Mesenchymal stem cell (in vitro differentiated cells and primary cell): ENCODE data around the gene TAF9.

Experiments
- DNase-seq: peaks from one replicate; pipeline ENCODE4 v3.0.0-alpha.2; 2013
- H2AFZ ChIP-seq: one replicate; pipeline ENCODE4 v1.6.1; 2013; ENCODE audit warnings: low read depth, mild to moderate bottlenecking, control low read depth, inconsistent platforms, low read length, moderate library complexity
- H2AK5ac ChIP-seq: 2 replicates; pipeline ENCODE4 v1.6.1; 2013; ENCODE audit warnings: low read length, moderate library complexity, mild to moderate bottlenecking, inconsistent platforms; ENCODE audit not compliant: severe bottlenecking
- H2BK120ac ChIP-seq: one replicate; pipeline ENCODE4 v1.6.1; 2013; ENCODE audit warnings: low read depth, mild to moderate bottlenecking, inconsistent platforms, low read length, moderate library complexity
- H2BK12ac ChIP-seq, 2 experiments: one replicate each; pipeline ENCODE4 v1.6.1; 2013; ENCODE audit warnings: inconsistent platforms in 2 of 2, low read length in 2 of 2, mild to moderate bottlenecking in 2 of 2, moderate library complexity in 2 of 2, control low read depth in 1 of 2
- H2BK15ac ChIP-seq: one replicate; pipeline ENCODE4 v1.6.1; 2013; ENCODE audit warnings: mild to moderate bottlenecking, low read depth, inconsistent platforms; ENCODE audit not compliant: poor library complexity, severe bottlenecking
- H2BK5ac ChIP-seq: 2 replicates; pipeline ENCODE4 v1.6.1; 2013; ENCODE audit warnings: low read depth, mild to moderate bottlenecking, low read length, control low read depth, inconsistent platforms; ENCODE audit not compliant: poor library complexity, severe bottlenecking
- H3K14ac ChIP-seq, 2 experiments: one replicate each; pipeline ENCODE4 v1.6.1; 2013; ENCODE audit warnings: inconsistent platforms in 2 of 2, low read length in 2 of 2, control low read depth in 1 of 2, mild to moderate bottlenecking in 1 of 2, moderate library complexity in 1 of 2
- H3K18ac ChIP-seq, 2 experiments: one replicate each; pipeline ENCODE4 v1.6.1; 2013; ENCODE audit warnings: inconsistent platforms in 2 of 2, low read length in 2 of 2, control low read depth in 1 of 2, low read depth in 1 of 2, mild to moderate bottlenecking in 1 of 2
- H3K23ac ChIP-seq, 2 experiments: one replicate each; pipeline ENCODE4 v1.6.1; 2013; ENCODE audit warnings: inconsistent platforms in 2 of 2, low read length in 2 of 2, mild to moderate bottlenecking in 2 of 2, moderate library complexity in 2 of 2, control low read depth in 1 of 2
- H3K27ac ChIP-seq: 2 replicates; pipeline ENCODE4 v1.5.1; 2013; ENCODE audit warnings: mild to moderate bottlenecking, moderate library complexity, low read length, control low read depth, inconsistent platforms; ENCODE audit not compliant: poor library complexity, severe bottlenecking
- H3K27me3 ChIP-seq, 2 experiments: 2 replicates each; pipeline versions ENCODE4 v1.6.1 to v1.7.0; 2013; ENCODE audit warnings: low read length in 2 of 2, mild to moderate bottlenecking in 2 of 2, moderate library complexity in 2 of 2, control low read depth in 1 of 2, inconsistent platforms in 1 of 2; ENCODE audit not compliant: control insufficient read depth in 1 of 2, insufficient read depth in 1 of 2
- H3K36me3 ChIP-seq, 2 experiments: 2 replicates each; pipeline versions ENCODE4 v1.6.1 to v1.7.0; 2013; ENCODE audit warnings: low read length in 2 of 2, control low read depth in 1 of 2, inconsistent platforms in 1 of 2, low read depth in 1 of 2, mild to moderate bottlenecking in 1 of 2; ENCODE audit not compliant: insufficient read depth in 2 of 2, control insufficient read depth in 1 of 2
- H3K4ac ChIP-seq, 2 experiments: one replicate each; pipeline ENCODE4 v1.6.1; 2013; ENCODE audit warnings: inconsistent platforms in 2 of 2, low read length in 2 of 2, mild to moderate bottlenecking in 2 of 2, moderate library complexity in 2 of 2, control low read depth in 1 of 2, low read depth in 1 of 2
- H3K4me1 ChIP-seq: 2 replicates; pipeline ENCODE4 v1.6.1; 2013; ENCODE audit warnings: low read depth, low read length, control low read depth; ENCODE audit not compliant: control insufficient read depth, insufficient read depth
- H3K4me2 ChIP-seq: 2 replicates; pipeline ENCODE4 v1.6.1; 2013; ENCODE audit warnings: low read length, mild to moderate bottlenecking, inconsistent platforms; ENCODE audit not compliant: poor library complexity, severe bottlenecking
- H3K4me3 ChIP-seq, 2 experiments: 2 replicates each; pipeline versions ENCODE4 v1.5.1 to v1.7.0; 2013; ENCODE audit warnings: low read length in 2 of 2, mild to moderate bottlenecking in 2 of 2, control low read depth in 1 of 2, low read depth in 1 of 2; ENCODE audit not compliant: insufficient read depth in 1 of 2
- H3K79me1 ChIP-seq: replicated peaks from 2 replicates; pipeline ENCODE4 v1.6.1; 2013; ENCODE audit warnings: mild to moderate bottlenecking, control low read depth, low read length, inconsistent platforms; ENCODE audit not compliant: poor library complexity, severe bottlenecking
- H3K9ac ChIP-seq: 2 replicates; pipeline ENCODE4 v1.7.0; 2013; ENCODE audit warnings: mild to moderate bottlenecking, low read length, moderate library complexity
- H3K9me3 ChIP-seq: 2 replicates; pipeline ENCODE4 v1.7.0; 2013; ENCODE audit warnings: mild to moderate bottlenecking, low read length; ENCODE audit not compliant: control insufficient read depth
- H4K8ac ChIP-seq: one replicate; pipeline ENCODE4 v1.6.1; 2013; ENCODE audit warnings: inconsistent platforms, mild to moderate bottlenecking, low read length, moderate library complexity
- H4K91ac ChIP-seq: one replicate; pipeline ENCODE4 v1.6.1; 2013; ENCODE audit warnings: mild to moderate bottlenecking, low read length, inconsistent platforms
- WGBS: methylation state at CpG from one replicate; pipeline ENCODE4 v1.1.7; 2013; ENCODE audit warnings: mixed read lengths; 5-methylcytosine and 5-hydroxymethylcytosine counted together

The TAF9 gene

GRCh38 chr5:69359699-69360098 lies 9.6 kb downstream of the TAF9 start:
- Histone ChIP-seq H2BK120ac (no peak overlapping the region), H2BK5ac (no peak overlapping the region)

GRCh38 chr5:69350664-69351063 lies 18.7 kb downstream of the TAF9 start:
- no peak overlapping the region for H3K18ac ChIP-seq
- no peak overlapping the region for H2BK120ac ChIP-seq
- peaks cover 8% of the 10 kb centered on the region for H3K79me1 ChIP-seq
- H4K8ac ChIP-seq, result no peak overlapping the region
- no peaks in the 10 kb centered on the region for H3K9me3 ChIP-seq
- DNase-seq, result no peak
- H3K27me3 ChIP-seq, result no peaks in the 10 kb centered on the region
- H2AK5ac ChIP-seq, result no peak overlapping the region
- H3K9ac ChIP-seq, result no peak overlapping the region
- H2BK12ac ChIP-seq, result no peak overlapping the region
- no peak overlapping the region for H3K23ac ChIP-seq
- no peak overlapping the region for H3K4ac ChIP-seq
- H3K4me2 ChIP-seq, result no peak overlapping the region
- peaks cover 20 to 59% of the 10 kb centered on the region in 2 experiments for H3K36me3 ChIP-seq
- H2BK15ac ChIP-seq, result no peak overlapping the region
- H3K27ac ChIP-seq, result no peak overlapping the region
- H3K14ac ChIP-seq, result no peak overlapping the region
- no peak overlapping the region for H2AFZ ChIP-seq
- no peak overlapping the region for H3K4me3 ChIP-seq
- H2BK5ac ChIP-seq, result no peak overlapping the region
- no peak overlapping the region for H4K91ac ChIP-seq
- no peaks in the 10 kb centered on the region for H3K4me1 ChIP-seq

More at GRCh38 chr5:69359699-69360098, 9.6 kb downstream of the TAF9 start:
- Histone ChIP-seq H2BK15ac (no peak overlapping the region), H2AK5ac (no peak overlapping the region), H3K4me2 (no peak overlapping the region), H3K27ac (no peak overlapping the region), H3K4ac (no peak overlapping the region), H3K4me1 (no peaks in the 10 kb centered on the region), H4K8ac (no peak overlapping the region), H2AFZ (no peak overlapping the region), H4K91ac (no peak overlapping the region), H3K9me3 (no peaks in the 10 kb centered on the region), H3K18ac (no peak overlapping the region), H3K23ac (no peak overlapping the region), H3K9ac (no peak overlapping the region), H3K27me3 (no peaks in the 10 kb centered on the region), H2BK12ac (no peak overlapping the region), H3K36me3 (peaks cover 19 to 70% of the 10 kb centered on the region in 2 experiments), H3K4me3 (no peak overlapping the region), H3K79me1 (peaks cover 22% of the 10 kb centered on the region), H3K14ac (no peak overlapping the region)
- DNase-seq, result no peak
- WGBS, result over 99% methylated on average over 3 of the region's 3 CpGs

GRCh38 chr5:69343083-69343482 lies 26.2 kb downstream of the TAF9 start:
- Histone ChIP-seq H2BK15ac (no peak overlapping the region), H3K9me3 (no peaks in the 10 kb centered on the region), H3K23ac (no peak overlapping the region), H3K14ac (no peak overlapping the region), H3K4me3 (no peak overlapping the region), H3K27ac (no peak overlapping the region), H3K27me3 (no peaks in the 10 kb centered on the region), H3K4me2 (no peak overlapping the region), H3K18ac (no peak overlapping the region), H3K36me3 (no peaks in the 10 kb centered on the region), H2BK120ac (no peak overlapping the region), H2BK5ac (no peak overlapping the region), H3K79me1 (no peaks in the 10 kb centered on the region), H3K4ac (no peak overlapping the region), H4K8ac (no peak overlapping the region), H2BK12ac (no peak overlapping the region), H3K4me1 (no peaks in the 10 kb centered on the region), H2AK5ac (no peak overlapping the region), H4K91ac (no peak overlapping the region), H3K9ac (no peak overlapping the region), H2AFZ (no peak overlapping the region)
- no peak for DNase-seq
- 92% methylated on average over 1 of the region's 1 CpG for WGBS

GRCh38 chr5:69341520-69342161 lies 27.7 kb downstream of the TAF9 start:
- Histone ChIP-seq H3K27me3 (no peaks in the 10 kb centered on the region), H3K4me3 (no peak overlapping the region), H4K91ac (no peak overlapping the region), H3K4me1 (no peaks in the 10 kb centered on the region), H4K8ac (no peak overlapping the region), H2BK5ac (no peak overlapping the region), H3K23ac (no peak overlapping the region), H2AK5ac (no peak overlapping the region), H3K79me1 (no peaks in the 10 kb centered on the region), H3K36me3 (no peaks in the 10 kb centered on the region), H2BK12ac (no peak overlapping the region), H3K4me2 (no peak overlapping the region), H3K18ac (no peak overlapping the region), H3K4ac (no peak overlapping the region), H2BK120ac (no peak overlapping the region), H3K27ac (no peak overlapping the region), H3K9me3 (no peaks in the 10 kb centered on the region), H3K14ac (no peak overlapping the region), H2AFZ (no peak overlapping the region), H3K9ac (no peak overlapping the region), H2BK15ac (no peak overlapping the region)
- WGBS, result 94% methylated on average over 3 of the region's 4 CpGs
- no peak for DNase-seq
